ENCODE measurements around the gene RABEPK. TPM values are rescaled to one million over a fixed set of nuclear protein-coding genes. Genes with fewer than 3 reads are reported as not detected.

RABEPK gene
- total RNA-seq, 1 experiment from 2014 or later, result 63.2 TPM

Small RNA genes lying within 50 kb of the gene (small RNA-seq; reads per million reads assigned to genes)
- gene AL354710.1, result 0 reads per million in 2 experiments

Other genes starting within 250 kb of the RABEPK start
- 4.2 and 5.3 TPM in 2 replicates for gene SCAI, start 57.0 kb upstream of the RABEPK start, total RNA-seq (2014; rRNA removed; shearing (Covaris generic))
- gene PPP6C, start 10.7 kb upstream of the RABEPK start, total RNA-seq (2014; rRNA removed; shearing (Covaris generic)), result 52.7 and 53.1 TPM in 2 replicates
- gene HSPA5, start 40.8 kb downstream of the RABEPK start, total RNA-seq (2014; rRNA removed; shearing (Covaris generic)), result 226 and 266 TPM in 2 replicates
- gene GAPVD1, start 61.3 kb downstream of the RABEPK start, total RNA-seq (2014; rRNA removed; shearing (Covaris generic)), result 34.8 and 43.1 TPM in 2 replicates

Measured in NCI-H460 (cell line).